Measurements from ENCODE around the gene FOXP1. TPM values are rescaled to one million over a fixed set of nuclear protein-coding genes. Genes with fewer than 3 reads are reported as not detected.
A peak's percentile ranks its signal among the peaks of the same experiment; 100 is the strongest.

Gene FOXP1
- polyA plus RNA-seq, 1 experiment, result 56.6 TPM

- TF ChIP-seq, protein P1, sequence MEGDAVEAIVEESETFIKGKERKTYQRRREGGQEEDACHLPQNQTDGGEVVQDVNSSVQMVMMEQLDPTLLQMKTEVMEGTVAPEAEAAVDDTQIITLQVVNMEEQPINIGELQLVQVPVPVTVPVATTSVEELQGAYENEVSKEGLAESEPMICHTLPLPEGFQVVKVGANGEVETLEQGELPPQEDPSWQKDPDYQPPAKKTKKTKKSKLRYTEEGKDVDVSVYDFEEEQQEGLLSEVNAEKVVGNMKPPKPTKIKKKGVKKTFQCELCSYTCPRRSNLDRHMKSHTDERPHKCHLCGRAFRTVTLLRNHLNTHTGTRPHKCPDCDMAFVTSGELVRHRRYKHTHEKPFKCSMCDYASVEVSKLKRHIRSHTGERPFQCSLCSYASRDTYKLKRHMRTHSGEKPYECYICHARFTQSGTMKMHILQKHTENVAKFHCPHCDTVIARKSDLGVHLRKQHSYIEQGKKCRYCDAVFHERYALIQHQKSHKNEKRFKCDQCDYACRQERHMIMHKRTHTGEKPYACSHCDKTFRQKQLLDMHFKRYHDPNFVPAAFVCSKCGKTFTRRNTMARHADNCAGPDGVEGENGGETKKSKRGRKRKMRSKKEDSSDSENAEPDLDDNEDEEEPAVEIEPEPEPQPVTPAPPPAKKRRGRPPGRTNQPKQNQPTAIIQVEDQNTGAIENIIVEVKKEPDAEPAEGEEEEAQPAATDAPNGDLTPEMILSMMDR (IDR thresholded peaks at IDR 0.05; ENCODE audit: low read depth, low read length), result no peak
- Histone ChIP-seq H3K27ac (ENCODE audit: low read depth, low read length) (no peak overlapping the region), H3K4me3 (ENCODE audit: low read depth, low read length) (no peak overlapping the region), H3K27me3 (ENCODE audit: control insufficient read depth, insufficient read depth, low read length) (no peaks in the 10 kb centered on the region), H3K9me3 (ENCODE audit: control insufficient read depth, insufficient read depth, low read length) (no peaks in the 10 kb centered on the region)
- ChIA-PET POLR2A (no interaction called here), CTCF (no interaction called here)
- DNase-seq (ENCODE audit: low read depth, low spot score), result no peak
These were observed 479.0 kb downstream of the FOXP1 start for GRCh38 chr3:71104556-71104955.

DNA sequence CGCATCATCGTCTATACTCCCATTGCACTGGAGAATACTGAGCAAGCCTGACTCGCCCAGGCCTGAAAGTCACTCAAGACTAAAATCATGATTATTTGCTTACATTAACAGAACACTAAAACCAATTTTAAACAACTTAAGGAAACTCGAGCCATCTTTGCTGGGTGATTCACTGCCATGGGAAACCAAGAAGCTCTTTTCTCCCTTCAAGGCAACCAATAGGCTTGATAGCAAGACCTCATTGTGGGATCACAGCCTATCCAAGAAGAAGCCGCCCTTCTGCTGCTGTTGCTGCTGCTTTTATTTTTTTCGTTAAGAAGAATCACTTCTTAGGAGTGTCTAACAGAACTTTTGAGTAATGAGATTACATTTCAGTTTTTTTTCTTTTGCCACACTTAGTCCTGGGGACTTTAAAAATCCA lies 479.4 kb downstream of the FOXP1 start:
- TF ChIP-seq, protein P1 (IDR thresholded peaks at IDR 0.05; ENCODE audit: low read depth, low read length), result no peak
- Histone ChIP-seq H3K27ac (ENCODE audit: low read depth, low read length) (peak overlapping the region; percentile 83), H3K9me3 (ENCODE audit: control insufficient read depth, insufficient read depth, low read length) (no peaks in the 10 kb centered on the region), H3K4me3 (ENCODE audit: low read depth, low read length) (no peak overlapping the region), H3K27me3 (ENCODE audit: control insufficient read depth, insufficient read depth, low read length) (no peaks in the 10 kb centered on the region)
- POLR2A ChIA-PET, result no interaction called here
- CTCF ChIA-PET, result no interaction called here
- DNase-seq (ENCODE audit: low read depth, low spot score), result peak; percentile 92

DNA sequence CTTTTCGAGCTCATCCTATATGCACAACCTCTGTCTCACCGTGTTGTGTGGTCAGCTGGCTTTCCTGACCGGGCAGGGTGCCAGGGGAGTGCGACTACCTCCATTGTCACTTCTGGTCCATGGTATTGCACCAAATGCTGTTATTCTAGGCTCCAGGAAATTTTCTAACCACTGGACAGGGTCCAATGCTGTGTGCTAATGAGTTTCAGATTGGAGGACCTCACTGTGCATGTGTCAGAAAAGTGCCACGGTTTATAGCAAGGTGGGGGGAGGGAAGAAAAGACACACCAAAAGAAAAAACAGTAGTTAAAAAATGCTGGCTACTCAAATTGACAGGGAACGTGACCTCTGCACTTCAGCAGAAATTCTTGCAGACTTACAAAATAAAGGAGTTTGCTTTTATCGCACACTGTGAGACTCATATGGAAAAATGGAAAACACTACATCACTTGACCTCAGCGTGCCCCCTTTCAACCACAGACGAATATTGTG lies 480.1 kb downstream of the FOXP1 start:
- POLR2A ChIA-PET, result no interaction called here
- CTCF ChIA-PET, result interaction anchor here (0.5 to 3.0 kb wide), 3 partner anchors 123 to 482 kb away, joined by 4 to 13 read pairs (median 4); no protein-coding TSS in a partner anchor
- Histone ChIP-seq H3K4me3 (ENCODE audit: low read depth, low read length) (no peak overlapping the region), H3K27ac (ENCODE audit: low read depth, low read length) (peak overlapping the region; percentile 83), H3K27me3 (ENCODE audit: control insufficient read depth, insufficient read depth, low read length) (no peaks in the 10 kb centered on the region), H3K9me3 (ENCODE audit: control insufficient read depth, insufficient read depth, low read length) (no peaks in the 10 kb centered on the region)
- no peak for DNase-seq (ENCODE audit: low read depth, low spot score)
- TF ChIP-seq, protein P1 (IDR thresholded peaks at IDR 0.05; ENCODE audit: low read depth, low read length), result no peak

DNA sequence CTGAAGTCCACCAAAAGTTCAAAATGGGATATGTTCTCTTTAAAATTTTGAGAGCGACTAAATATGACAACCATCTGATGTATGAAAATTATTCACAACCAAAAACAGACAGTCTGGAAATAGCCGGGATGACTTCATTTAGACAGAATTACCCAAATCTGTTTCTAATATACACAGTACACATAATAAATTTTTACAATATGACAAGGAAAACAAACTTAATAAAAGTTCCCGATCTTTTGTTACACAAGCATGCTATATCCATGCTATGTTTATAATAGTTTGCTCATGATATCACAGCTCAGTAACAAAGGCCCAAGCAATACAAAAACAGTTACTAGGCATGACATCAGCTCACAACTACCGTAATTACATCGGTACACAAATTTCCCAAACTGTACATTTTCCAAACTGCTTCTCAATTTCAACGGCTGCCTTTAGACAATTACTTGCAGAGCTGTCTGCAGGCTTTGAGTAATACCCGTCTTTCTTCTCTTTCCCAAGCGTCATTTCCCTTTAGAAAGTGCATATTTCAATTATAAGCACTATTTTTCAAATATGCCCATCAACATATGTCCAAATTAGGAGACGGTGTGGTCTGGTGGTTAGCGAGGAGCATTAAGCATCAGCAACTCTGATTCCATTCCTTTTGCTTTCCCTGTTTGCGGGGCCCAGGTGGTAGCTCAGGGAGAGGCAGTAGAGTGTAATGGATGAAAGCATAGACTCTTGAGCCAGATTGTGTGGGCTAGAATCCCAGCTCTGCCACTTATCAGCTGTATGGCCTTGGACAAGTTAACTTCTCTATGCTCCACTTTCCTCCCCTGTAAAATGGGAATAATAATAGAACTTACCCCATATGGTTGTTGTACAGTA lies 481.2 kb downstream of the FOXP1 start:
- CTCF ChIA-PET, result interaction anchor here (0.6 to 3.0 kb wide), 6 partner anchors 12 to 484 kb away, joined by 3 to 13 read pairs (median 4); no protein-coding TSS in a partner anchor
- POLR2A ChIA-PET, result interaction anchor here (0.7 to 1.9 kb wide), 6 partner anchors 14 to 149 kb away, joined by 3 to 9 read pairs (median 3); no protein-coding TSS in a partner anchor
- H3K27ac ChIP-seq (ENCODE audit: low read depth, low read length), result peak overlapping the region; percentile 90
- TF ChIP-seq, protein P1 (IDR thresholded peaks at IDR 0.05; ENCODE audit: low read depth, low read length), result no peak
- DNase-seq (ENCODE audit: low read depth, low spot score), result peak; percentile 90
- no peaks in the 10 kb centered on the region for H3K9me3 ChIP-seq (ENCODE audit: control insufficient read depth, insufficient read depth, low read length)
- no peak overlapping the region; the same call in 1 of the 2 replicates for H3K4me3 ChIP-seq (ENCODE audit: low read depth, low read length)
- H3K27me3 ChIP-seq (ENCODE audit: control insufficient read depth, insufficient read depth, low read length), result no peaks in the 10 kb centered on the region

- Histone ChIP-seq H3K27ac (ENCODE audit: low read depth, low read length) (peak overlapping the region; percentile 90), H3K4me3 (ENCODE audit: low read depth, low read length) (no peak overlapping the region), H3K27me3 (ENCODE audit: control insufficient read depth, insufficient read depth, low read length) (no peaks in the 10 kb centered on the region), H3K9me3 (ENCODE audit: control insufficient read depth, insufficient read depth, low read length) (no peaks in the 10 kb centered on the region)
- no peak for DNase-seq (ENCODE audit: low read depth, low spot score)
- TF ChIP-seq, protein P1 (IDR thresholded peaks at IDR 0.05; ENCODE audit: low read depth, low read length), result no peak
- POLR2A ChIA-PET, result interaction anchor here (0.7 to 1.9 kb wide), 4 partner anchors 13 to 150 kb away, joined by 3 to 9 read pairs (median 4); no protein-coding TSS in a partner anchor
- CTCF ChIA-PET, result interaction anchor here (0.6 to 3.0 kb wide), 5 partner anchors 11 to 484 kb away, joined by 3 to 13 read pairs (median 3); no protein-coding TSS in a partner anchor
These were observed 481.9 kb downstream of the FOXP1 start for GRCh38 chr3:71101626-71102025.

Data from AG04450 (cell line).